Glutamatergic neuron (in vitro differentiated cells): Measurements from ENCODE around the gene FAM107B. TPM values are rescaled to one million over a fixed set of nuclear protein-coding genes. Genes with fewer than 3 reads are reported as not detected.
A peak's percentile ranks its signal among the peaks of the same experiment; 100 is the strongest.

ENCODE experiments used
- DNase-seq: peaks from one replicate; pipeline ENCODE4 v3.0.0; 2022
- H3K27ac Mint-ChIP-seq: one replicate; pipeline ENCODE4 v1.8.0; 2020; ENCODE audit warnings: mild to moderate bottlenecking, mixed read lengths, inconsistent platforms; ENCODE audit not compliant: unreplicated experiment
- H3K27me3 Mint-ChIP-seq: one replicate; pipeline ENCODE4 v1.8.0; 2020; ENCODE audit warnings: mild to moderate bottlenecking, moderate library complexity, mixed read lengths, inconsistent platforms; ENCODE audit not compliant: unreplicated experiment
- H3K36me3 Mint-ChIP-seq: one replicate; pipeline ENCODE4 v1.8.0; 2020; ENCODE audit warnings: mild to moderate bottlenecking, mixed read lengths, inconsistent platforms; ENCODE audit not compliant: unreplicated experiment
- H3K4me1 Mint-ChIP-seq: one replicate; pipeline ENCODE4 v1.8.0; 2020; ENCODE audit warnings: mild to moderate bottlenecking, low read depth, mixed read lengths, inconsistent platforms; ENCODE audit not compliant: unreplicated experiment
- H3K4me3 Mint-ChIP-seq: one replicate; pipeline ENCODE4 v1.8.0; 2020; ENCODE audit warnings: mild to moderate bottlenecking, mixed read lengths, inconsistent platforms; ENCODE audit not compliant: unreplicated experiment
- H3K9me3 Mint-ChIP-seq: one replicate; pipeline ENCODE4 v1.8.0; 2020; ENCODE audit warnings: mild to moderate bottlenecking, moderate library complexity, mixed read lengths, inconsistent platforms; ENCODE audit not compliant: unreplicated experiment
- total RNA-seq: library from RNA; stranded (reverse); fragmentation: NEBNext Ultra II Directional; extraction: Animal tissue kit (Norgen Biotek cat#: 25700); gene quantifications from one replicate; pipeline ENCODE4 v1.2.1, GENCODE V29; 2021; ENCODE audit not compliant: unreplicated experiment
- TF ChIP-seq, protein P1 (sequence below): fragments of 200-600 bp; sonication (generic); IDR thresholded peaks from one replicate; pipeline ENCODE4 v1.5.0; 2021; ENCODE audit not compliant: partially characterized antibody, unreplicated experiment

FAM107B gene
- total RNA-seq, 1 donor from 2014 or later: 88.6 TPM

DNA sequence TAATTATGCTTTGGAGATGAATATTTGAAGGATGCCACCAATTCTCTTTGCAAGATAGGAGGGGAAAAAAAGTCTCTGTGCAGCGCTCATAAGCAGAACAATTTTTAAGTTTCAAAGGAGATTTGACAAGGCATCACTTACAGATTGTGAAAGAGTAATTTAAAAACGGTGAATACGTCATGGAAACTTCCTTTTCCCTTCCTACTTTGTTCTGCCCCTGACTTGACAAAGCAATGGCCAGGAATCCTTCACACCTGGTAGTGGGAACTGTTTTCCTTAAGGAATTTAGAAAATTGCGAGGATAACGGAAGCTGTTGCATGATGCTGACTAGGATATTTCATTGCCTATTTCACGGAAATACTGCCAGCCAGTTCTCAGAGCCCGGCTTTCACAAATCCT is 16.7 kb downstream of the FAM107B start:
- TF ChIP-seq, protein P1, sequence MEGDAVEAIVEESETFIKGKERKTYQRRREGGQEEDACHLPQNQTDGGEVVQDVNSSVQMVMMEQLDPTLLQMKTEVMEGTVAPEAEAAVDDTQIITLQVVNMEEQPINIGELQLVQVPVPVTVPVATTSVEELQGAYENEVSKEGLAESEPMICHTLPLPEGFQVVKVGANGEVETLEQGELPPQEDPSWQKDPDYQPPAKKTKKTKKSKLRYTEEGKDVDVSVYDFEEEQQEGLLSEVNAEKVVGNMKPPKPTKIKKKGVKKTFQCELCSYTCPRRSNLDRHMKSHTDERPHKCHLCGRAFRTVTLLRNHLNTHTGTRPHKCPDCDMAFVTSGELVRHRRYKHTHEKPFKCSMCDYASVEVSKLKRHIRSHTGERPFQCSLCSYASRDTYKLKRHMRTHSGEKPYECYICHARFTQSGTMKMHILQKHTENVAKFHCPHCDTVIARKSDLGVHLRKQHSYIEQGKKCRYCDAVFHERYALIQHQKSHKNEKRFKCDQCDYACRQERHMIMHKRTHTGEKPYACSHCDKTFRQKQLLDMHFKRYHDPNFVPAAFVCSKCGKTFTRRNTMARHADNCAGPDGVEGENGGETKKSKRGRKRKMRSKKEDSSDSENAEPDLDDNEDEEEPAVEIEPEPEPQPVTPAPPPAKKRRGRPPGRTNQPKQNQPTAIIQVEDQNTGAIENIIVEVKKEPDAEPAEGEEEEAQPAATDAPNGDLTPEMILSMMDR: no peak
- H3K4me3 Mint-ChIP-seq: no peak overlapping the region
- no peaks in the 10 kb centered on the region for H3K9me3 Mint-ChIP-seq
- H3K36me3 Mint-ChIP-seq: no peaks in the 10 kb centered on the region
- H3K27ac Mint-ChIP-seq: no peak overlapping the region
- H3K4me1 Mint-ChIP-seq: peaks cover 10% of the 10 kb centered on the region
- no peaks in the 10 kb centered on the region for H3K27me3 Mint-ChIP-seq
- no peak for DNase-seq

DNA sequence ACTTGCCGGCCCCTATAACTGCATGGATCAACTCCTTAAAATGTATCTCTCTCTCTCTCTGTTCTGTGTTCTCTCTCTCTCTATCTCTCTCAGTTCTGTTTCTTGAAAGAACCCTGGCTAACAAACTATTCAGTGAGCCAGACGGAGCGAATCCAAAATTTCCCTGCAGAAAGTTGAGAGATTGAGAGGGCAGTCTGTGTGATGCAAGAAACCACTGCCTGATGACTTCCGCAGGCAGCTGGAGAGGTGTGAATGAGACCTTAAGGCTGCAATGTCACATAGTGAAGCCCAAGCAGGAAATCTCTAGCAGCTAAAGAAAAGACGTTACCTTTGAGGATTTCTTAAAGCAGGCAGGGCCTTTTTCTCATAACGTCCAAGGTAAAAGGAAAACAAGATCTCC is 17.3 kb downstream of the FAM107B start:
- no peaks in the 10 kb centered on the region for H3K27me3 Mint-ChIP-seq
- no peaks in the 10 kb centered on the region for H3K9me3 Mint-ChIP-seq
- H3K36me3 Mint-ChIP-seq: no peaks in the 10 kb centered on the region
- no peak overlapping the region for H3K4me3 Mint-ChIP-seq
- DNase-seq: no peak
- no peak overlapping the region for H3K27ac Mint-ChIP-seq
- TF ChIP-seq, protein P1: no peak
- H3K4me1 Mint-ChIP-seq: peaks cover 12% of the 10 kb centered on the region

DNA sequence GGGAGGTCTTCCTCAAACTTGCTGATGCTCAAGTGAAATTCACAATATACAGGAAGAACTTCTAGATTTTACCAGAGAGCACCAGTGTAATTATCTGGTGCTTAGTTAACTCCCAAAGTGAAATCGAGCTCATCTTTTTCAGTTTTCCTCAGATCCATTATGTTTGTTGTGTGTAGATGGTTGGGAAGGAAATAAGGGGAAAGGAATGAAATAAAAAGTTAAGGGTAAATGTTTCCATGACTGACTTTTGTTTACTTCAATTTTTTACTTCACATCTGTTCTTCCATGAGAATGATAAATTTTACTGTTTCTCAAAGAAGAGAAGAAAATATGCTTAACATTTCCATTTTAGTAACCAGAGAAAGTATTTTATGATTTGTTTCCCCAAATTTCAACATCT is 21.3 kb downstream of the FAM107B start:
- no peak for DNase-seq
- H3K4me1 Mint-ChIP-seq: peaks cover 36% of the 10 kb centered on the region
- no peak overlapping the region for H3K4me3 Mint-ChIP-seq
- TF ChIP-seq, protein P1: no peak
- H3K27me3 Mint-ChIP-seq: peaks cover 21% of the 10 kb centered on the region
- H3K9me3 Mint-ChIP-seq: peaks cover 25% of the 10 kb centered on the region
- H3K36me3 Mint-ChIP-seq: no peaks in the 10 kb centered on the region
- H3K27ac Mint-ChIP-seq: peak overlapping the region; percentile 100

DNA sequence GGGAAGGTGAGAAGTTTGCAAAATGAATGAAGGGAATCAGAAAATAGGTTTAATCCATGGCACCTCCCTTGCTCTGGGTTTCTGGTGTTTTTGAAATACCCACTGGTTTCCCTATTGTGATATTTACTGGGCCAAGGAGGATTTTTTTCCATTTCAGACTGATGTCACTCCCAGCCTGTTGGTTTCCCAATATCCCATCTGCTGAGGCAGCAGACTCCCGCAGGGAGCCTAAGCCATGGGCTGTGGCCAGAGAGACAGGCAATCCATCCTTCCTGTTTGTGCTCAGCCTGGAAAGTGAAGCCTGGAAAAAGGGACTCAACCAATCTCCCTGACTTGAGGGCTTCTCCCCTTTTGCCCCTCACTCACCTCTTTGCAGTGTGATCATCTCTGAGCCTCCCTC is 22.8 kb downstream of the FAM107B start:
- Mint-ChIP-seq H3K9me3 (peaks cover 28% of the 10 kb centered on the region), H3K36me3 (peaks cover 6% of the 10 kb centered on the region), H3K4me1 (peaks cover 39% of the 10 kb centered on the region), H3K27ac (peak overlapping the region; percentile 100), H3K4me3 (peak overlapping the region; percentile 81), H3K27me3 (peaks cover 21% of the 10 kb centered on the region)
- peak; percentile 43 for DNase-seq
- TF ChIP-seq, protein P1: no peak

DNA sequence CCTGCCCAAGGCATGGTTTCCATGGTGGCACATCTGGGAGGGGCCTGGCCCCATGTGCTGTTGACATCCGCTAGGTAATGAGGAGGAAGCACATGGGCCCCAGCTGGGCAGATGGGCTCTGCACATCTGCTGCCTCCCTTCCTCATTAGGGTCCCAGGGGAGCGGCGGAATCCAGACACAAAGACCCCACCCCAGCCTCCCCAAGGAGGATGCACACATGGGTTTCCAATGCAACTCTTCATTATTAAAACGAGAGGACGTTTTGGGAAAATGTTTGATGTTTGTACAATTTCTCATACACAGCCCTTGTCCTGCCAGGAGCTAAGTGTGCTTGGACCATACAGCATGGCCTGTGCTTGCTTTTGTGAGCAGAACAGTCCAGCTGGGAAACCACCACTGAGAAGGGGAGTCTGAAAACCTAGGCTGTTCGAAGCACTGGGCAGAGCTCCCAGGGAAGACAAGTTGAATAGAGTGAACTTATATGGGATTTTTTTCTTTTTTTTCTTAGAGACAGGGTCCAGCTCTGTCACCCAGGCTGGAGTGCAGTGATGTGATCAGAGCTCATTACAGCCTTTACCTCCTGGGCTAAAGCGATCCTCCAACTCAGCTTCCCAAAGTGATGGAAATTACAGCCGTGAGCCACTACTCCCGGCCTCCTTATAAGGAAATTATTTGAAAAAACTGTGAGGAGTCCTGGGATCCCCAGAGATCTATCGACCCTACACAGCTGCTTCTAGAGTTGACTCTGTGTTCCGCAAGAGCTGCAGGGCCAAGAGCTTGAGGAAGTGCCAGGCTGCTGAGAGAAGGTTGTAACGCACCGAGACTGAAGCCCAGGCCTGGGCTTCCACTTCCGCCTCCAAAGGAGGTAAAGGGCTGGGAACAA is 23.4 kb downstream of the FAM107B start:
- peak overlapping the region; percentile 100 for H3K27ac Mint-ChIP-seq

More for the DNA sequence above, 23.4 kb downstream of the FAM107B start:
- H3K9me3 Mint-ChIP-seq: peaks cover 28% of the 10 kb centered on the region
- peaks cover 21% of the 10 kb centered on the region for H3K27me3 Mint-ChIP-seq
- DNase-seq: peak; percentile 85
- TF ChIP-seq, protein P1: no peak
- H3K4me1 Mint-ChIP-seq: peaks cover 39% of the 10 kb centered on the region
- peaks cover 10% of the 10 kb centered on the region for H3K36me3 Mint-ChIP-seq
- peak overlapping the region; percentile 81 for H3K4me3 Mint-ChIP-seq
